Activated T-cell treated with anti-CD3 and anti-CD28 coated beads for 4 hours (primary cell): ENCODE measurements around the gene PLN.

Experiments used
- DNase-seq: peaks from one replicate; pipeline ENCODE4 v3.0.0-alpha.2; 2020

PLN gene

DNA sequence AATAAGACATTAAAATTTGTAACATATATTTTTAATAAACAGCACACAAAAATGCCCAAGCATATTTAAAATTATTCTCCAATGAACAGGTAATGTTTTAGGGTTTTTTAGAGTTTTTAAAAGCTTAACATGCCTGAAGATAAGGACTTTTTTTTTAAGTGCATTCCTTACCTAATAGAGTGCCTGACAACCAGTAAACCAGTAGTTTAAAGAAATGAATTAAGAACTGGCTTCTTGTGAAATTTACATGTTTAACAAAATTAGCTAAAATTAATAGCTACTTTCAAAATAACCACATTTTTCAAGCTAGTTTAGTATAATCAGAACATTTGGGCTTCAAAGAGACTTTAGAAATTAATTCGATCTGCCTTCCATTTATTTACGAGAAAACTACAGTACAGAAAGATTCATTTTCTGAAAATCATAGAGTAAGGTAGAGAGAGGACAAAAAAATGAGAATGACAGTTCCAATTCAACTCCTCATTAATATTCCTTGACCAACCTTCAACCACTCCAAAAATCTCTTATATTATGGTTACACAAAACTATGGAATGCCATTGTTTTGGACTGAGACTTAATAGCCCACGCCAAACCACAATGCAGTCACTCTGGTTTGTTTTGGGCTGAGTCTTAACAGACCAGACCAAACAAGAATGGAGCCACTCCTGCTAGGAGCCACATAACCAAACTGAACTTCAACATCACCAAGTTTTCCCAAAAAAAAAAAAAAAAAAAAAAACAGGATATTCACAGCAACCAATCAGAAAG lies 5.7 kb upstream of the PLN start:
- no peak for DNase-seq

DNA sequence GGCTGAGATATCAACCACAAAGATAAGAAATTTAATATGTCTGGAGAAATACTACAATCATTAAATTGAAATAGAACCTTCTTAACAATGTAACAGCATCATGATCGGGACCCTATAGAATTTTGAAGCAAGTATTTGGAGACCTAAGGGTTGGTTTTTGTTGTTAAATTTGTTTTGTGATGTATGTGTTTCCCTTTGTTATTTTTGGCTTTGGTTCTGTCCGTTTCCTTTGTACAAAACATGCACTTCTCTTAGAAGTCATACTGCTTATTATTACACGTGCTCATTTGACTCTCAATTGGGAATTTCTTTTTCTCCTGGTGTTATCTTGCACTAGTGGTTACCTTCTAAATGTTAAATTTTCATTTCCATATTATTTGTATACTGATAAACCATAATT lies 4.0 kb upstream of the PLN start:
- no peak for DNase-seq

DNA sequence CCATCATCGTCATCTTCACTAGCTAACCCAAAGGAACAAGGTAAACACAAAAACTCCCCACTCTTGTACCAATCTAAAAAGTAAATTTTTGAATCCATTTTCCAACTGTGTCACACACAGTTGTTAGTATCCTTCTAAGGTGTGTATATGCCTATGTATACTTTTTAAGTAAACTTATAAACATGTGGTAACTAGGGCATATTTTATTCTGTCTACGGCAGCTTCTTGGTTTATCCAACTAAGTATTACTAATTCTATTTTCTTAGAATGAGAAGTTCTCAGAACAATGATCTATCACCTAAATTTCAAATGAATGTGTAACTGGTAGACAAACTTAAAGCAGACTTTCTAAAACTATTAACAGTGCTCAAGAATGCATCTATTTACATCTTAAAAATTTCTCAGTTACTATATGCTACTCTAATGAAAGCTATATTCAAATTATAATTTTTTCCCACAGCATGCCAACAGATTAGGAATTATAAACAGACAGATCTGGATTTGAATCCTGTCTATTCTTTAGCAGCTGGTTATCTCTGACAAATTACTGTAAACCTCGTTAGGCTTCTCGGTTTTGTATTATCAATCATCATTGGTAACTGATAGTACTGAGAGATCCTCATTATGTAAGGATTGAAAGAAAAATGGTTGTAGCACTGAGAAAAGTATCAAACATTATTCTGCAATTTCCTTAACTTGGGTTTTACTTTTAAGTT lies 1.8 kb upstream of the PLN start:
- no peak for DNase-seq

DNA sequence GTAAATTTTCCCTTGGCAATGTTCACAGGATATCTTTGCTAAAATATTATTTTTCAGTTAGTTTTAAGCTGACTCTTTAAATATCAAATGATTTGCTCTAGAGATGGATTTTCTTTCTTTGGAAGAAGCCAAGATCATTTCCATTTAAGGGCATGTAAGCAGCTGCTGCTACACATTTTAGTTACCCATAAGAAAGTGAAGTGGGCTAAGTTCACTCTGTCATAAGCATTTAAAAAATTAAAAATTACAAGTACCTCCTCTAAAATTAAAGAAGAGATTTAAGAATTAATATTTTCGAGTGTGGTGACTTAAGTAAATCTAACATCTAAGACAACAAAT lies 1.2 kb upstream of the PLN start:
- no peak for DNase-seq

DNA sequence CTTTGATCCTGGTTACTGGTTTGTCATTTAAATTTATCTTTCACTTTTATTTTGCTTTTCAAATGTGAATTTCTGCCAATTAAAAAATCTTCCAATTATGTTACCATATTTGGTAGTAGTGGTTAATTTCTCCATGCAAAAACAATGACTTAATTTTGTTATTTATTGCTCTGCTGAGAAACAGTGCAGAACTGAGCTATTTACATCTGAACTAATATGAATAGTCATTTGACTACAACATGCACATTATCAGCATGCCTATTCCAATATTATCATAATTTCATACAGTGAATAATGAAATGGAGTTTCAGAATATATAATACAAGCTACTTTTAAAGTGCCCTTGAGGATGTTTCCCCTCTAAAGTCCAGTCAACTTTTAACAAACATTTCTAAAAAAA lies 517 bp downstream of the PLN start:
- no peak for DNase-seq

DNA sequence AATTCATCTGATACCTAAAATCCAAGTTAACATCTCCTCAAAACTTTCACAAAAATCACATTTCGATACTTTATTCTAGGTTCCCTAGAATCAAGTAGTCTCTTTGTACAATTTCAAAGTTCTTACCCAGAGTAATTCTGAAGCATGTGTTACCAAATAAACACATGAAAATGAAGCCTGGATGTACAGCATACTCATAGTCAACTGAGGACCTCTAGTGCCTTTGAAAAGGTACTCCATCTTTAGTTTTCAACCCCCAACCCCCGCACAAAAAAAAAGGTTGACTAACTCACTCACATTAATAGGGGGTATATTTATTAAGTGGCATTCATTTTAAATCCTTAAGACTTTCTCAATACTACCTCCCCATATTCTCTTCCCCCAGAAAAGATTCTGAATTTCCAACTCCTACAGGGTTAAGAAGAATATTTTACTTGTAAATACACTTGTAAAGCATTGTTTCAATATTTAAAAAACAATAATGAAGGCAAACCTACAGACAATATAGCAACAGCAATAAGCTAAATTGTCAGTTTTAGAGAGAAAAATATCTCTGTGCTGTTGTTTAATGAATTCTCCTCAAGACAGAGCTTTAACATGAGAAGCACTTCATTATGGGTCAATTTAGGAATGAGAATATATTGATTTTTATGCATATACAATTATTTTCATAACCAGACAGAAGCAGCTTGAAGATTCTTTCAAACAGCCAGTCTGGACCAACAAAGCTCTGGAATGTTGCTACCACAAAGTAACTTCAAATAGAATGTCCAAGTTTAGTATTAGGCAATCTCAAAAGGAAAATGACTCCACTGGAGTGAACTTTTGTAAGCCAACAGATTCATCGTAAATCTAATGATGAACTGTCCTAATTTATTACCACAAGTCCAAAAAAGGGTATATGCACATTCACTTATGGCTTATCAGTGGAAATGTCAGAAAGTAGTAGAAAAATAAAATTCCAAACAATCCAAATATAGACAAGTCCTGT lies 3.3 kb downstream of the PLN start:
- no peak for DNase-seq

DNA sequence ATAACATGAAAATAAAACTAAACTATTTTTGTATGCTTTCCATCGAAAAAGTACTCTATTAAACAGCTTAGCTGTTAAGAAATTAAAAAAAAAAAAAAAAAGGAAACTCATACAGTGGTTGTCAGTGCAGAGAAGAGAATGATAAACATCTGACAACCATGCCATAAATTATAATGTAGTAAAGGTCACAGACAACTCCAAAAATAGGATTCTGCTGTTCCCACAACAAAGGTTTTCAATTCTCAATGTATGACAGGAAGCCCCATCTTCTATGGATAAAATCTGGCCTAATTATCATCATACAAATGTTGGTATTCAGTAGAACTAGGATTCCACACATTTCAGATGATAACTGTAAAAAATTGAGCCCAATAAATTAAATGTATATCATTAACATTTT lies 5.0 kb downstream of the PLN start:
- no peak for DNase-seq

DNA sequence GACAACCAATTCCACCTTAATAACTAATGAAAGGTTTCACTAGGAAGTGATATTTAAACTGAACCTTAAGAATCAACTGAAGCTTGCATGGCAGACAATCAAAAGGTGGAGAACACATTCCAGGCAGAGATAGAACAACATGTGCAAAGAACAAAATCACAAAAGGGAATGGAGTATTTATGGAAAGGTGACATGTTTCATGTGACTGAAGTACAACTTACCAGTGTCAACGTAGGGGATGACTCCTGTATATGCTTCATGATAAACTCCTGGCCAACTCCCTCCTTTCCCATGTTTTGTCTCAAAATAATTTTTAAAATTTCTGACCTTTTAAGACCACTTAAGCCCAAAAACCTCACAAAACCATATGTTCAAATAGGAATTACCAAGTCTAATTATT lies 6.6 kb downstream of the PLN start:
- DNase-seq = no peak

DNA sequence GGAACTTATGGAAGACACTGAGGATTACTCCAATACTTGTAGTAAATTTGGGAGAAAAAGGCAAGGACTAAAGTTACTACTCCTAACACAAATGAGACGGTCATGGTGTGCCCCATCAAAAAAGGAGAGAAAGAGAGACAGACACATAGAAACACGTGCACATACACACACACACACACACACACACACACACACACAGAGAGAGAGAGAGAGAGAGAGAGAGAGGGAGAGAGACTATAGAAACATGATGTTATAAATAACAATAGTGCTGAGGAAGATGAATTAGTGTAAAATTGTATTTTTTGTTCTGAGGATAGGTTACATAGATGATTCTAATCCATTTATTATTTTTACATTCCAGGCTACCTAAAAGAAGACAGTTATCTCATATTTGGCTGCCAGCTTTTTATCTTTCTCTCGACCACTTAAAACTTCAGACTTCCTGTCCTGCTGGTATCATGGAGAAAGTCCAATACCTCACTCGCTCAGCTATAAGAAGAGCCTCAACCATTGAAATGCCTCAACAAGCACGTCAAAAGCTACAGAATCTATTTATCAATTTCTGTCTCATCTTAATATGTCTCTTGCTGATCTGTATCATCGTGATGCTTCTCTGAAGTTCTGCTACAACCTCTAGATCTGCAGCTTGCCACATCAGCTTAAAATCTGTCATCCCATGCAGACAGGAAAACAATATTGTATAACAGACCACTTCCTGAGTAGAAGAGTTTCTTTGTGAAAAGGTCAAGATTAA lies 10.5 kb downstream of the PLN start:
- no peak for DNase-seq

DNA sequence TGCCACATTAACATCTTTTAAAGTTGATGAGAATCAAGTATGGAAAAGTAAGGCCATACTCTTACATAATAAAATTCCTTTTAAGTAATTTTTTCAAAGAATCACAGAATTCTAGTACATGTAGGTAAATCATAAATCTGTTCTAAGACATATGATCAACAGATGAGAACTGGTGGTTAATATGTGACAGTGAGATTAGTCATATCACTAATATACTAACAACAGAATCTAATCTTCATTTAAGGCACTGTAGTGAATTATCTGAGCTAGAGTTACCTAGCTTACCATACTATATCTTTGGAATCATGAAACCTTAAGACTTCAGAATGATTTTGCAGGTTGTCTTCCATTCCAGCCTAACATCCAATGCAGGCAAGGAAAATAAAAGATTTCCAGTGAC lies 11.6 kb downstream of the PLN start:
- no peak for DNase-seq

DNA sequence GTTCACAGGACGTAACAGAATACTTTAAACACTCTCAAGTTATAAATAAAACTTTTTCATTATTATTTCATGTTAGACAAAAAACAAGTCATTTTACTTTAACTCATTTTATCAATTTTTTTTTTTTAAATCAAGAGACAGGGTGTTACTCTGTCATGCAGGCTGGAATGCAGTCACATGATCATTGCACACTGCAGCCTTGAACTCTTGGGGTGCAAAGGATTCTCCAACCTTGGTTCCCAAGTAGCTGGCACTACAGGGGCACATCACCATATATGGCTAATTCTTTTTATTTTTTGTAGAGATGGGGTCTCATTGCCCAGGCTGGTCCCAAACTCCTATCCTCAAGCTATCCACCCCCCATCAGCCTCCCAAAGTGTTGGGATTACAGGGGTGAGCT lies 14.2 kb downstream of the PLN start:
- no peak for DNase-seq

DNA sequence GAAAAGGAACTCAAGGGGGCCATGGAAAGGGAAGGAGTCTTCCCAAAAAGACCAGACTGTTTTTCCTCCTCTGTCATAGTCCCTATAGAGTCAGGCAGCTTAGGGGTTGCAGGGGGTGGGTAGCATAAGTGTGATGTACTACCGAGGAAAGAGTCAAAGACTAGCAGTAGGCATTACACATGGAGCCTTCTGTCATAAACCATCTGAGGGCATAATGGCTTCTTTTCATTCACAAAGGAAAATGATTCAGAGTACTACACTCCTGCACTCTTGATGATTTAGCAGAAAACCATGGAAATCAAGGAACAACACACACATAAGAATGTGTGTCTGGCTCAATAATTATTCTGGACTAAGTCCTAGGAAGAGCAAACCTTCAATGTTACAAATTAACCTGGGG lies 14.9 kb downstream of the PLN start:
- no peak for DNase-seq

DNA sequence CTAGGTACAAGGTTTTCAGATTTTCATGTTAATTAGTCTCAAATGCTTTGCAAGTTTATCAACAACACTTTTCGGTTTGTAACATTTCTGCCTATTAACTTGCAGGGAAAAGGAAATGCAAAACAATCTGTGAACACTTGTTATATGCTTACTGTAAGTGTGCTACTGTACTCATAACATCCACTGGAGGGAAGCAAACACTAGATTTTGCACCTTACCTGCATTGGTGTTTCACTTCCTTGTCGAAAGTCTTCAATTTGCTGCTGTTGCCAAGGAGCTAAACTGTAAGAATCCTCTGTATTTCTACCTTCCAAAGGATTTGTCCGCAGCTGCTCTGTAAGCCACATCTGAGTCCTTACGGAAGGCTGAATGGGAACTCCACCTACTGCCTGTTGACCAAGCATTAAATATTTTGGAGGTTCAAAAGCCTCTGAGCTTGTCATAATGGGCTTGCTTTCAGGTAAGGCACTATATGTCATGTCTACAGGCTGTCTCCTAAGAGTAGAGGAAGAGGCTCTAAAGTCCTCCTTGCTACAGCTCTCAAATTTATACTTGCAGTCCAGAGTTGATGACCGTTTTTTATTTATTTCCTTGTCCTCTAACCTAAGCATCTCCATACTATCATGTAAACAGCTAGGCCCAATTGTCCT lies 17.3 kb downstream of the PLN start:
- no peak for DNase-seq

DNA sequence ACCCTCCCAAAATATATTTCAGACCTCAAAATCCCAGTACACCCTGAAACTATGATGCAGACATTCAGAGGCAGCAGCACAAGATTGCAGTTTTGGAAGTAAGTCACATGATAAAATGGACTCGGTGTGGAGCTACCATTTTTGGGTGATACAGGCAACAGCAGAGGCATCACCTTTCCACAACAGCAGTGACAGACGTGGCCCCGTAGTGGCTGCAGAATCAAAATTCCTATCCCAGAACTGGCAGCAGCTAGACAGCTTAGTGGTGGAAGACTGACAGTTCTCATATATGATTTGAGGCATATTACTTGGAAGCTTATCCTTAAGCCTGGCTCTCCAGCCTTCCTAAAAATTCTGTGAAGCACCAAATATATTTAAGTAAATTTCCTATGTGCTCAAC lies 19.9 kb downstream of the PLN start:
- DNase-seq = no peak

DNA sequence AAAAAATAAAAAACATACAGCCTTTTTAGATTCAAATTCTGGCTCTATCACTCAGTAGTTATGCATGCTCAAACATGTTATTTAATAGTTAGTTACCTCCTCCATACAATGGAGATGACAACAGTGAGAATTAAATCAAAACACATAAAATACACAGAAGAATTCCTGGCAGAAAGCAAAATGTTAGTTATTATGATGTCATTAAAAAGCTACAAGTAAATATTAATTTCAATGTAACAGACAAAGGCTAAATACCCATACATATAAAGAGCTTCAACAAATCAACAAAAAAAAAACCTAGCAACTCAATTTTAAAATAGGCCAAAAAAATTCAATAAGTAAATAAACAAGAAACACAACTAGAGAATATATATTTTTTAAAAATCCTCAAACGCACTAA lies 21.4 kb downstream of the PLN start:
- no peak for DNase-seq

DNA sequence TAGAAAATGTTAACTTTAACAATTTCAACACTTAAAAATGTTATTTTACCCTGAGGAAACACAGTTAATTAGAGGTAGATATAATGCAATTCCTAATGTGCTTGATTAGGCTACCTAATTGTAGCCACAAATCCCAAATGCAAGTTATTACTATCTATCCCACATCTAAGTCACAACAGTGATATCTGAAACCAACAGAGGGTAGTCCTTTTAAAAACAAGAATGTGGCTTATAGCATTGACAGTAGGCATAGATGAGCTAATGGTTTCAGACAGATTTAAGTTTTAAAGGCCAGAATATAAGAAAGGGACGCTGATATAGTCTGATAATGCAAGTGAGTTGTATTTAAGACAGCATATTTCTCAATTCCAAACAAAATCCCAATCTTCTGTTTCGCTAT lies 23.0 kb downstream of the PLN start:
- no peak for DNase-seq

DNA sequence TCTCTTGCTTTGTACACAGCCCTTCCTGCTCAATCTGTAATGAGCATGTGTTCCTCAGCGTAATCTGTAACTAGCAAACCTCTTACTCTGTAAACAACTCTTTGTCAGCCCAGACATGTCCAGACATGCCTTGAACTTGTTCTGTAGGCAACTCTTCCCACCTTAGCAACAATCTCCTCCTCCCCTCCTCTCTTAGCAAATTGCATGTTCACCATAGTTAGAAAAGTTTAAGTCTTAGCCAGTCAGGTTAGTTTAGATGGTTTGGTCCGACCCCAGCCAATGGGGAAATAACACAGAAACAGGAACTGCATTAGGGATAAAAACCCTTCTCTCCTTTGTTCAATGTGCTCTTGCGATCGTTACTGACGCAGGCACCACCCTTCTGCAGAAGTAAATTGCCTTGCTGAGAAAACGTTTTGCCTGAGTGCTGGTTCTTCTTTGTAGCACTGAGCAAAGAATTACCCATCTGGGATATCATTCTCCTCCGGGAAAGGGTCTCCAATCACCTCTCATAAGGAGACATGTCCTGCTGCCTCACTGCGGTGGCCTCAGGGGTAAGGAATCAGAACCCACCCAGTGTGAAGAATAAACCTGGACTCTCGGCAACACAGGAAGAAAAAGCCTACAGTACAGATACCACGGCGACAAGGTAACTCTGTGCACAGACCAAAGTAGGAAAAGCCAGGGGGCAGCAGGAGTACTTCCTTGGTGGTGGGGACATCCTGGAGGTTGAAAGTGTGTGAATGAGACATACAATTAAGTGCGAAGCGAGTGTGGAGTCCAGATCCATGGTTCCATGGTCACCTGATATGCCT lies 26.2 kb downstream of the PLN start:
- DNase-seq = no peak

DNA sequence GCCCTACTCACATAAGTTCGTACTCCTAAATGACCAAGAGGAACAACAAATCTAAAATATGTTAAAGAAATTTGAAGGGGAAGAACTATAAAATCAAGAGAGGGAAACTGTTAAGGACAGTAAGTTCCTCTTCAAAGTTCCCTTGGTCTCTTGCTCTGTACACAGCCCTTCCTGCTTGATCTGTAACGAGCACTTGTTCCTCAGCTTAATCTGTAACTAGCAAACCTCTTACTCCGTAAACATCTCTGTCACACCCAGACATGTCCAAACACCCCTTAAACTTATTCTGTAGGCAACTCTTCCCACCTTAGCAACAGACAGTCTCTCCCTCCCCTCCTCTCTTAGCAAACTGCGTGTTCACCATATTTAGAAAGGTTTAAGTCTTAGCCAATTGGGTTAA lies 29.9 kb downstream of the PLN start:
- DNase-seq = no peak

DNA sequence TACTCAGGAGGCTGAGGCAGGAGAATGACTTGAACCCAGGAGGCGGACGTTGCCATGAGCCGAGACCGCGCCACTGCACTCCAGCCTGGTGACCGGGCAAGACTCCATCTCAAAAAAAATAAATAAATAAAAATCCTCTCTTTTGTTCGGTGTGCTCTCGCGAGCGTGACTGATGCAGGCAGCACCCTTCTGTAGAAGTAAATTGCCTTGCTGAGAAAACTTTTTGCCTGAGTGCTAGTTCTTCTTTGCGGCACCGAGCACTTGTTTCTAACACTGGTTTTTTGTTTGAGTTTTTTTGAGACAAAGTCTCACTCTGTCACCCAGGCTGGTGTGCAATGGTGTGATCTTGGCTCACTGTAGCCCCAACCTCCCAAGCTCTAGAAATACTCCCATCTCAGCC lies 30.5 kb downstream of the PLN start:
- DNase-seq = no peak

DNA sequence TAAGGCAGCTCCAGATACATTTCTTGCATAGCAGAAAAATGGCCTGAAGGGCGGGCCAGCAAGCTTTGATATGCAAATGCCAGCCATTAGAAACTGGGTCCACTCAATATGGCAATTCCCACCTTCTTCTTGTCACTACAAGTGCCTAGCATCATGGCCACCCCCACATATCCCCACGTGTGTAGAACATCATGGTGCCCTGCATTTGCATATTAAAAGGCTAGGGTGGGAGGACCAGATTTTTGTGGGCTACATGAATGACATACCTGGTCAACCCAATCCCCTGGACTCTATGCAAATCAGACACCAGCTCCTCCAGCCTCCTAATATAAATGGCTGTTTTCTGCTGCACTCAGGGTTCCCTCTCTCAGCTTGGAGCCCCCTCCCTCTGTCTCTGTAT lies 31.7 kb downstream of the PLN start:
- DNase-seq = no peak

DNA sequence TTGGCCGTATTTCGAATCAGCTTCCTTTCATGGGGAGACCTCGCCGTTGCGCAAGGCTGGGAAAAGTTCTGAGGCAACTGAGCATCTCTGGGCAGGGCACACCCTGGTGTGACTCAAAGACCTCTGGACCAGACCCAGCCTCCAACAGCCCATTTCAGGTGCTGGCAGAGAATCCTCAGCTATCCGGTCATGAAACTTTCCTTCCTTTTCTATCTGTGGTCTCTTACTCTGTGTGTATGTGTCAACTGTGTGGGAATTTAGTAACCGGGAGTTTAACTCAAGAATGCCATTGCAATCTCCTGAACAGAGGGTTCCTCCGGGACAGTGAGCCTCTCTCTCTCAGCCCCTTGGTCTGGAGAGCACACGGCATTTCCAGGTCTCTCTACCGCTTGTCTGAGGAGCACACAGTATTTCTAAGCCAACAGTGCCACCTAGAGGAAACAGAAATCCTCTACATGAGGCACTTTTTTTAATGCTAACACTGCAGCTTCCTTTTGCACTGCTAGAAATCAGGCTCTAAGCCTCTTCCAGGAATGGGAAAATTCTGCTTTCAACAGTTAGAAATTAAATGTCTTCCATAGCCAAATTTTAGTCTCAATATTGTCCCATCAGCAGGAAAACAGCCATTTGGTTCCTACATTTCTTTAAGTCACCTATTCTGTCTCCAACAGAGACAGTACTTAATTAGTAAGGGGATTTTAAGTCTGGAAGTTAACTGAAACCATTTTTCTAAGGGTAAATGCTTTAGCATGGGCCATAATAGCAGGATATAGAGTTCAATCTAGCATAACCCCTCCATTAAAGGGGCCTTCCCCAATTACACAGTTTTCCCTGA lies 32.7 kb downstream of the PLN start:
- DNase-seq = peak; percentile 10
